OCI-M2 (cell line): ENCODE data around the gene ERG.

Experiments used
- DNase-seq: peaks from one replicate; lab custom pipeline; 2025; ENCODE audit not compliant: unreplicated experiment; lab: John Stamatoyannopoulos, UW

Gene ERG, protein sequence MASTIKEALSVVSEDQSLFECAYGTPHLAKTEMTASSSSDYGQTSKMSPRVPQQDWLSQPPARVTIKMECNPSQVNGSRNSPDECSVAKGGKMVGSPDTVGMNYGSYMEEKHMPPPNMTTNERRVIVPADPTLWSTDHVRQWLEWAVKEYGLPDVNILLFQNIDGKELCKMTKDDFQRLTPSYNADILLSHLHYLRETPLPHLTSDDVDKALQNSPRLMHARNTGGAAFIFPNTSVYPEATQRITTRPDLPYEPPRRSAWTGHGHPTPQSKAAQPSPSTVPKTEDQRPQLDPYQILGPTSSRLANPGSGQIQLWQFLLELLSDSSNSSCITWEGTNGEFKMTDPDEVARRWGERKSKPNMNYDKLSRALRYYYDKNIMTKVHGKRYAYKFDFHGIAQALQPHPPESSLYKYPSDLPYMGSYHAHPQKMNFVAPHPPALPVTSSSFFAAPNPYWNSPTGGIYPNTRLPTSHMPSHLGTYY

DNA sequence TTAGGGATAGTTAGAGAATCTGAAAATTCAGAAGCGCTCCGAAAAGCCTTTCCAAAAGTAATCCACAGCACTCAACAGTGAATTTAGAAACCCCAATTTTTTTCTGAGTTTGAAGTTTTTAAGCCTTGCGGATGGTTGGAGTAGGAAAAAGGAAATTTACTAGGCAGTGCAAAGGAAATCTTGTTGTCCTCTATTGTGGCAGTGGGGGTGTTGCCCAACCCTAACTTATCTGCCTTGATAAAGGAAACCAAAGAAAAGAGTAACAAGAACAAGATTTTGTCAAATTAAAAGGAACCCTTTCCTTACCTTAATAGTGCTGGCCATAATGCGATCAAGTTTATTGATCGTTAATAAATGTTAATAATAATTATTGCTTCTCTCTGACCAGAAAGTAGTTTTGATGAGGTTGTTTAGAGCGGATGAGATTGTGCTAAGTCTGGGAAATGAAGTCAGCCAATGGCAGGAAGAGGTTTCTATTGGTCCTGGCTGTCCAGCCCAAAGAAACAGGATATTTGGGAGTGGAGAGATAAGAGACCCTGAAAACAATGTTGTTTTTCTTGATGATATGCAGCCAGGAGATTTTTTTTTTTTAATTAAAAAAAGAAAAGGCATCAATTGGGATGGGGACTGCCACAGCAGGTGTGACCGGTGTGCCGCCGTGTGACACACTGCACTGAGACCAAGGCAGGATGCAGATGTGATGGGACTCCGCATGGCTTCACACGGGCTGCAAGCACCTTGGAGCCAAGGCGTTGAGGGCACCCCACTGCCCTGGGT is at the start of gene ERG:
Gene ERG (minus strand): TSS at position 421 of the 777 bp plus-strand sequence. CDS start 97 bp downstream, at position 324.
- no peak for DNase-seq

DNA sequence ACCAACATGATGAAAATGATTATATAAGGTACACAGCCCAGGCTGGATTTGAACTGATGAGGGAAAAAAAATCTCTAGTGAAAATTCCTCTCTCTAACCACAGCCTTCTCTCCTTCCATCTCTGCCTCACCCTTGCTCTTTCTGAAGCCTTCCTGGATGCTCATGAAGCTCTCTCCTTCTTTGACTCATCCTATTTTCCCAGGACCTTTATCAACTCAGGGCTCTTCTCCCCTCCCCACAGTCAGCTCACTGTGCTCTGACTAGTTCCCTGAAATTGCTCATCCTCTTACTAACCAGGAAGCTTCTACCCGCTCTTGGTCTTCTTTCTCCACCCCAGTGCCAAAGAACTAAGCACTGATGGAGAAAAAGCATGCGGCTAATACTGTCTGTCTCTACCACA is 46.4 kb upstream of the ERG start:
- no peak for DNase-seq

DNA sequence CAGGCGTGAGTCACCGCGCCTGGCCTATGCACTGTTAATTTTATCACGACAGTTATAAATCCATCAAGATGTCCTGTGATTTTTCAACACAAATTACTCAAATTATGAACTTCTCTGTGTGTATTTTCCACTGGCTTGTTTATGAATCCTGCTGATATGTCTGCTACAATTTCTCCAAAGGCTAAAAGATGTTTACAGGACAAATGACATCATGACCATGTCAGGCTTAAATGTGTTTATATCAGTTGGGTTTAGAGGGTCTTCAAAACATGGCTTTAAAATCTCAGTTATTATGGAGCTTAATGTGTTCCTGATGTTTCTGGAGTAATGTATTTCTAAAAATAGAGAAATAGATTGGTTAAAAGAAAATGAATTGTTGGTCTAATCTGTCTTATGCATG is 44.0 kb upstream of the ERG start:
- no peak for DNase-seq

DNA sequence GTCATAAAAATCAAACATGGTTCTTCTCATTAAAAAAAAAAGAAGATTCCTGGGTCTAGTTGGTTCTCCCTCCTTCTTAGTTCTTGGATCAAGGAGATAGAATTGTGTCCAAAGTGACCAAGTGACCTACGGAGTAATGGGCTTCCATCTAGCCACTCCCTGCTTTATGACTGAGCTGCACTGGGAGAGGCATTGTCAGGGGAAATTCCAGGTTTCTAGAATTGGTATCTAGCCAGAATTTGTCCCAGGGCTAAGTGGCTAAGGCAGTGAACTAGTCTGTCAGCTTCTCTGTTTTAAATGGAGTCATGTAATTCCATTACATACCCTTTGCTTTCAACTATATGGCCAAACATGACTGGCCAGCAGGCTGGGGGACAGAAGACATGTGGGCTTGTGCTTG is 40.1 kb upstream of the ERG start:
- DNase-seq = no peak

DNA sequence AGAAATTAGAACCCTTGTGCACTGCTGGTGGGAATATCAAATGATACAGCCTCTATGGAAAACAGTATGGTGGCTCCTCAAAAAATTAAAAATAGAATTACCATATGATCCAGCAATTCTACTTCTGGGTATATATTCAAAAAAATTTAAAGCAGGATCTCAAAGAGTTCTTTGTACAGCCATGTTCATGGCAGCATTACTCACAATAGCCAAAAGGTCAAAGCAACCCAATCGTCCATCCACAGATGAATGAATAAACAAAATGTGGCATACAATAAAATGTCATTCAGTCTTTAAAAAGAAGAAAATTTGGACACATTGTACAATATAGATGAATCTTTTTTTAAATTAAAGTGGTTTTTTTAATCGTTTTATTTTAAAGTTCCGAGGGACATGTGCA is 36.3 kb upstream of the ERG start:
- no peak for DNase-seq

DNA sequence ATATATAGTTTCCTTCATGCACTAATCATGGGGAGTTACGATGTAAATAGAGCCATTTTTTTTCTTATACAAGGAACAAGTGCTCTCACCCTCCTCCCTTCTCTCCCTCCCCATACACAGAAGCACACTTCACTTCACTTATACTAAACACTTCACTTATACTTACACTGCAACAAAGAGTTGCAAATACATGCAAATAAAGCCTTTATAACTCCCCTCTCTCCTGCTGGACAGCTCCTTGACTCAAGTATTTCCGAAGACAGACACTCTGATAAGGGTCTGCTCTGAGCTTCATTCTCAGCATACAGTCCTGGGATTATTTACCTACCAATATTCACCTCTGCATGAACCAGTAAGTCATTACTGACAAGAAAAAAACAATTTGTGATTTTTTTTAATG is 35.6 kb upstream of the ERG start:
- DNase-seq = no peak

DNA sequence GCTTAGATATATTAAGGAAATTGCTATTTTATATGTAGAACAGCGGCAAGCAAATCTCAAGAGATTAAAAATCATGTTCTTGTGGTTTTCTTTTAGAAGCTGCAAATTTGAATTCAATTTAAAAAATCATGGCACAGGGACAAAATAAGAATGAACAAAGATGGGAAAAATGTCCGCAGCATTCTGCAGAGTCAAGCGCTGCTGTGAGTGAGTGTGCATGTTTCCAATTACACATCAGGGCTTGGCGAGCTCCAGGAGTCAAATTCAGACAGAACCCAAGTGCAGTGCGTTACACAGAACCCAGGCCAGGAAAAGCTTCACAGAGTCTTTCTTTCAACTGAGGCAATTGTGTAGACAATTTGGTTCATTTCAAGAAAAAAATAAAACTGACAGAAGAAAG is 33.3 kb upstream of the ERG start:
- DNase-seq = no peak

DNA sequence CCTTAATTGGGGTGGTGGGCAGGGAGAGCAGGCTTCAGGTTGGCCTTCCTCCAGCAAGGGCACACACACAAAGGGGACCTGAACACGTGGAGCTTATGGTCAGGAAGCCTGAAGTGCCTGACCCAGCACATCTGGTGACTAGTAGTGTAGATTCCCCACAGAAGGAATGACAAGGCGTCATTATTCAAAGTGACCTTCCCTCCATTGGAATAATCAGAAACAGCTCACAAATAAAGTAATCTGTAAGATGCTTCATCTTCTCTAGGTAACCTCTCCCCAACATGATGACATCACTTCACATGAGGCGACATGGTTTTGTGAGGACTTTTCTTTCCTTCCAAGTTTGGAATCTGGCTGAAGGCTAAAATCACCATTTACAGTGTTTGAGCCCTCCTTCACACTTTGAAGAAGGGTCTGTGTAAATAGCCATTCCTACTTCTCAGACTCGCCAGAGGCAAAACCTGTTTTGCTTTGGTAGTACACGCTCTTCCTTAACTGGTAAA is 32.8 kb upstream of the ERG start:
- DNase-seq = no peak

DNA sequence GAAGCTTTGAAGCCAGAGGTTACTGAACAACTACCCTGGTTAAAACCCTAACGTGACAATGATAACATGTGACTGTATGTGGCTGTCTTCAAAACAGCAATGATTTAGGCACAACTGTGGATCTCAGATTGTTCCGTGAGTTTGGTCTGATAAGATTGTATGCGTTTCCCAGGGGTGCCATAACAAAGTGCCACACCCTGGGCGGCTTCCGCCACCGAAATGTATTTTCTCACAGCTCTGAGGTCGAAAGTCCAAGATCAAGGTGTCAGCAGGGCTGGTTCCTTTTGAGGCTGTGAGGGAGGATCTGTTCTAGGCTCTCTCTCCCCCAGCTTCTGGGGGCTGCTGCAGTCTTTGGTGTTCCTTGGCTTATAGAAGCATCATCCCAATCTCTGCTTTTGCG is 29.5 kb upstream of the ERG start:
- DNase-seq = no peak

DNA sequence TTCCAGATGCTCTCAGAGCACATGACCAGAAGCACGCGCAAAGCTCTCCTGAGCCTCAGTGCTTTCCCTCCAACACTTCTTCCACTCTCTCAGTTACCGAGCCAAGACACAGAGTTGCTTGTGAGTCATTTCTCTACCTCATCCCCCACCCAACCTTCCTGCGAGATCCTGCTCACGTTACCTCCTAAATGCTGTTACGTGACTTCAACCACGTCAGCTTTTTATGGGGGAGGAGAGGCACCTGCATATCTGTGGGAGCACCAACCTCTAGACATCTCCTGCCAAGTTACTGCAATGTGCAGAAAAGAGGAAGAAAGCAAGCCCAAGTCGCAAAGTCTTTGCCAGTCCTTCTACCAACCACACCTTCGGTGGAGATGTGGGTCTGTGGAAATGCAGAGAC is 27.2 kb upstream of the ERG start:
- DNase-seq = no peak

DNA sequence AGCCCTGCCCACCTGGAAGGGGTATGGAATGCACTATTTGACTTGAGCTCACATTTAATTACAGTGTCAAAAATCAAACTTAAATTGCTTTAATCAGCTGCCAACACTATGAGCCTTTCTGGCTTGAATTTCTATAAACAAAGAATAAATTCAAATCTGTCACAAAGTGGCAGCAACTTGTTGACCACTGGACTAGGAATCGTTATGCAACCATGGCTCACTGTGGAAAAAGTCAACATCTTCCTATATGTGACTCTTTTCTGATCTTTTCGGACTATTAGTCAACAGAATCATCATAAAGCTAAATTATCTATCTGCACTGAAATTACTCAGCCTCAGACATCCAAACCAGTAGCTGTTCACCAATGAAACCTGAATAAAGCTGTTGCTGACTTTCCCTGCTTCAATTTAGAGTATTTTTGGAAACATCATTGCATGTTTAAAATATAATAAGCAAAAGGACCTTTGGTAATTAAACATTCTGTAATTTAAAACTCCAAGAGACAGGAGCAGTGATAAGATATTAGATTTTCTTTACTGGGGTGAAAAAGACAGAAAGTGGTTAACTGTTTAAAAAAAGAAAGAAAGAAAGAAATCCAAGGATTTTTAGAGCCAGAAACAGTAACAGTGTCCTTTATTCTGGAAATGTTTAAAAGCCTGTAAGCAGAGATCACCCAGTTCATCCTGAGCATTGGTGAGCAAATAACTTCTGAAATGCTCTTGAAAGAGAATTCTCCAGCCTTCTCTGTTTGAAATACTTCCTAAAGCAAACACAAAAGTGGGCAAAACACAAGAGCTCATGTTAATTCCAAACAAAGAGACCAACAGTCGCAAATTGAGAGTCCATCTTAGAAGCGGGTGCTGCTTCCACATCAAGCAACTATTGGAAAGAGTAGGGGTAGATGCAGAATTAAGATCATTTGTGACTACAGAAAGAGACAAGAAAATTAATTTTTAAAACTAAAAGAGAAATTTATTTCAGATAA is 26.2 kb upstream of the ERG start:
- DNase-seq = no peak

DNA sequence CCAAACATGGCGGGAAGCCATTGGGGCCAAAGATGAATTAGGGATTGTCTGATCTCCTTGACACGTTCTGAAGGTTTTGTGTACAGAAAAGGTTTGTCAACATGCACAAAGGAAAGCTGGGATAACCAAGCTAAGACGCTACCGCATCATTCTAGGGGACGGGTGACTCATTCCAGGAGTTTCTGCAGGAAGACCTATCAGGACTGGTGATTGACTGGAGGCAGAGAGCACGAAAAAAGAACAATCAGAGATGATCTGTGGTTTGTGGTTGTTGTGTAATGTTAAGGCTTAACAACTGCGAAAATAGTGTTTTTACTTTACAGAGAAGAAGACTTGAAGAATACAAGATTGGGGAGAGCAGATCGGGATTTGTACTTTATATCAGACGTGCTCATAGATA is 22.2 kb upstream of the ERG start:
- DNase-seq = no peak

DNA sequence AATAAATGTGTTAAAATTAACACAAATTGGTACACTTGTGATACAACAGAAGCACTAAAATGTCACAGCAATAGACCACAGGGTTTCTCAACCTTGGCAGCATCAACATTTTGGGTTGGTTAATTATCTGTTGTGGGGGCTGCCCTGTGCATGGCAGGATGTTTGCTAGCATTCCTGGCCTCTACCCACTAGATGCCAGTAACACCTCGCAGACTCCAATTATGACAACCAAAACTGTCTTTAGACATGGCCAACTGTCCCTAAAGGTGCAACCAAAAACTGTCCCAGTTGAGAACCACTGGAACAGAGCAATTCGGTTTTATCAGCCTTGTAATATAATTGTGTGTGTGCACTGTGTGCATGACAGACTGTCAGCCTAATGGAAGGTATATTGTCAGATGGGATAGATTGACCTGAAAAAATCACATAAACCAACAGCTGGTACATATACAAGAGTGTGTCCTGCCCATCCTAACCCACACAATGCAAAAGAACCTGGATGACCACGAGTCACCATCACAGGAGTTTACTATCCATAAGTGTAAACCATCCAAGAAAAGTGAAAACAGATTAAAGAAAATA is 13.5 kb upstream of the ERG start:
- DNase-seq = no peak

DNA sequence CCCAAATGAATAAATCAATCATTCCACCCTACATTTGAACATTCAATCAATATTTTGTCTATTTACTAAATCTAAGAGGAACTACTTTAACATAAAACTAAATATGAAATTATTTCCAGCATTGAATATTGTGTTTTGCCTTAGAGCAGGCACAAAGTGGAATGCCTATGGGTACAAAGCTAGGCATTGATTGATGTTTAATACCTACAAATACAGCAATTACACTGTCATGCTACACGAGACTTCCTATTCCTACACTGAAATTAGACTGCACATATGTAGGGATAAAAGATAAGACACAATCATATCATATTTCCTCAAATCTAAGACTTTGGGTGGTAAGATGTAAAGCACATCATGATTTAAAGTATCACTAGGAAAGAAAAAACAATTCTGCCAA is 12.9 kb upstream of the ERG start:
- DNase-seq = no peak

DNA sequence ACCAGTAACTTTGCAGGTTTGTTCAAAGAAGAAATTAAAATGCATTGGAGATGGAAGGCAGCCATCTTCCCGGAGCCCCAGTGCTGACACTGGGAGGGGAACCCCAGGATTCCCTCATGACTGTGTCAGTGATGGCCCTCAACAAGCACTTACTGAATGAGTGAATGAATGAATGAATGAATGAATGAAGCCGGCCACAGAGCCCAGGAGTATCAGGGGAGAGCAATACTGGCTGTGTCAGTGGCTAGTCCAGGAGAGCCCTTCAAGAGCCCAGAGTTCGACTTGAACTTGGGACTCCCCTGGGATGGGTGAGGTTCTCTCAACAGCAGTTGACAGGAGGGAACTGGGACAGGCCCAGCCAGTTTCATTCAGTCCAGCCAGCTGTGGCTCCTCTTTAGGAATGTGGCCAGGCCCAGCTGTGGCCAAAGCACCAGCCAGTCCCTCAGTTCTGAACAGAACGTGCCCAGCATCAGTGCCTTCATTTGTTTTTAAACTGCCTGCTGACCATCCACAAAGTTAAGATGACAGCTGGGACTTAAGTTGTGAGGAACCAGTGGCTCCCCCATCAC is 9.2 kb upstream of the ERG start:
- no peak for DNase-seq

DNA sequence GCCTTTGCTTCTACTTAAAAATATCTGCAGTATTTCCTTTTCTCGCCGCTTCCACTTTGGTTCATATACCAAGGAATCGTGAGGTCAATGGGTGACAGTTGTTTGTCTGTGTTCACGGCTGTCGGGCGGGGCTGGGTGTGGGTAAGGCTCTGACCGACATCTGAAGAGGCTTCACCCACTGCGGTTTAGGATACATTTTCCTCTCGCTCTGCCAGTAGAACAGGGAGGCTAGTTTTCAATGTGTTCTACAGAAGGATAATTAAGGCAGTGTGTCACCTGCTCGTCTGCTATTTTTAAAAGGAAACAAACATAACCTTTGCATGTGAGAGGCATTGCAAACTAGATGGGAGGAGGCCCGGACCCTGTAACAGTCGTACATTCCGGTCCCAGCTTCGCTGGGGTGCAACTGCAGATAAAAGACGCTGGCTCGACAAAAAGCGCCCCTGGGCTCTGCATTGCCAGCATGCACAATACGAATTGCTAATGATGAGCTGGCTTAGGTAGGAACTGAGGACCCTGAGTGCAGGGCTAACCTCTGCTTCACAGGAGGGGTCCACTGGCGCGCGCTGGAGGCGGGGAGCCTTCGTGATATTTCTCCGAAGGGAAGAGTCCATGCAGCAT is 8.5 kb upstream of the ERG start:
- DNase-seq = no peak

DNA sequence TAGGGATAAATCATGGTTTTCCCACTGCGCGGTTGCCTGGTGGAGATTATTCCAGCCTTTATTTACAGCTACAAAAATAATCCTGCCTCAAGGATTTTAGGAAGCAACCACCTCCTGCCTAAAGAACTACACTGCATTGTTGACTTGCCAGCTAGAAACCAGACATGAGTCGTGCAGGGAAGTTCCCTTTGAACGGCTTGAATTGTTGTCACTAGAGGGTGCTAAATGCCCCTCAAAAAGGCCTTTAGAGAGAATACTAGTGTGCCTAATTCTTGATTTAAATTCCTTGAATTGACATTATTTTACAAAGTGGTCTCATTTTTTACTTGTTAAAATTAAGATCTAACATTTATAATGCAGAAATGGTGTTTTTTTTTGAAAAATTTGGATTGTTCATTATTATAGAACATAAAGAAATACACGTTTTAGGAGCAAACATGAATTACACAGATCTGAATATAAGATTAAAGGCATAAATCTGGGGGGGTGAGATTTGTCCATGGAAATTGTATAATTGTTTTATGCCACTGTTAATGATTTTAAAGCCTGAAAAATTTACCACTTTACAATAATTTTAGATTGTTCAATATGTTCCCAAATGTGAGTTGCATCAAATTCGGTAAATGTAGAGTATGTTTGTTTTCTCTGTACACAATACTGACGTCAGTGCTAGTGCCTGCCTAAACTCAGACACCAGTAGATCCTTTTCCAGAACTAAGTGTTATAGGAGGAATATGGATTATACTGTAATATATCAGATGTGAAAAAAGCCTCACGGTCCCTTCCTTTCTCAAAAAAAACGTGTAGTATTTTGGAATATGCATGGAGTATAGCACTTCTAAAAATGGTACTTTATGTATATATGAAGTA is 7.6 kb upstream of the ERG start:
- DNase-seq = no peak

DNA sequence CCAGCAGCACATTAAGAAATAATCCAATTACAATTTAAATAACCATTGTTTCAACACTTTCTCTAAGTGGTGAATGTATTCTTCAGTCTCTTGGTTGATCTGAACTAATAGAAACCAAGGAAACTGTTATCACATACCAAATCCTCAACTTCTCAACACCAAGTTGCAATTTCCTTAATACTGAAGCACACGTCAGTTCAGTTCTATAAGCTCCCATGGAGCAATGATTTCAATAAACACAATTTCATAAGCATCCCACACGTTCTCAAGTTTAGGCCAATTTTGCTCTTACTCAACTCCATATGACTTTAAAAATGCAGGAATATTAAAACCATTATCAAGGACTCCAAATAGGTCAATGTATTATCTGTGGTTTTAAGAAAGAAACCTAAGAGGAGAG is 5.8 kb upstream of the ERG start:
- no peak for DNase-seq

DNA sequence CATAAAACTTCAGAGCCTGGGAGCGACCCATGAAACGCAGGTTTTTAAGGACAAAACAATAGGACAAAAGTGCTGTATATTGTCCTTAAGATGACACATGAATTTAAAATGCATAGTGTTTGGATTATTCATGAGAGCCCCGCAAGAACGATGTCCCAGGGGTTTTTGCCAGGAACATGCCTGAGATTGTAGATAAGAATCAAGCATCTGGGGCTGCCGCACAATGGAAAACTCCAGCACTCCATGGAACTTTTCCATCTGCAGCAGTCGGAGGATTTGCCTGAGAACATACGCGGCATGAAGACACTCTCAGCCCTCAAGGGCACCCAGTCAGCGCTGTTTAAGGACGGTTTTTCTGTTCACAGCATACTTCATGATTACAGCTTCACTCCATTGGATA is 5.3 kb upstream of the ERG start:
- DNase-seq = no peak
